SK-N-SH treated with all-trans-retinoic acid at 6 μM for 48 hours (cell line): ENCODE results near the gene DAB1.
A peak's percentile ranks its signal among the peaks of the same experiment; 100 is the strongest.

ENCODE experiments used
- ATAC-seq: fragments of 200-7000 bp; cut with Tn5 transposase; 3 replicates; pipeline ENCODE4 v1.9.1; 2020; ENCODE audit warnings: mild to moderate bottlenecking, moderate library complexity
- ARNTL ChIP-seq: fragments of 450-650 bp; formaldehyde crosslinking; IDR thresholded peaks from 2 replicates; pipeline ENCODE4 v1.5.0; 2020; ENCODE audit warnings: low read depth, mild to moderate bottlenecking, moderate library complexity, borderline replicate concordance
- BACH2 ChIP-seq: fragments of 250-450 bp; sonication (Bioruptor Pico); IDR thresholded peaks from 2 replicates; pipeline ENCODE4 v1.9.0; 2021; ENCODE audit warnings: mild to moderate bottlenecking, borderline replicate concordance
- CREB5 ChIP-seq: fragments of 250-450 bp; sonication (Bioruptor Pico); IDR thresholded peaks from 2 replicates; pipeline ENCODE4 v1.5.1; 2020; ENCODE audit warnings: low read depth, mild to moderate bottlenecking, moderate library complexity
- CSDC2 ChIP-seq: fragments of 250-450 bp; sonication (Bioruptor Pico); IDR thresholded peaks from 2 replicates; pipeline ENCODE4 v1.5.0; 2020; ENCODE audit warnings: mild to moderate bottlenecking, moderate library complexity
- CSRNP3 ChIP-seq: fragments of 250-450 bp; sonication (Bioruptor Pico); IDR thresholded peaks from 2 replicates; pipeline ENCODE4 v1.5.1; 2021; ENCODE audit warnings: mild to moderate bottlenecking, moderate library complexity
- ESRRG ChIP-seq: fragments of 250-450 bp; sonication (Bioruptor Pico); IDR thresholded peaks from 2 replicates; pipeline ENCODE4 v1.6.1; 2021; ENCODE audit warnings: mild to moderate bottlenecking
- GLIS3 ChIP-seq: fragments of 250-450 bp; sonication (Bioruptor Pico); IDR thresholded peaks from 2 replicates; pipeline ENCODE4 v1.5.0; 2020; ENCODE audit warnings: mild to moderate bottlenecking, moderate library complexity
- ISL1 ChIP-seq: fragments of 250-450 bp; sonication (Bioruptor Pico); IDR thresholded peaks from 2 replicates; pipeline ENCODE4 v2.1.2; 2022; ENCODE audit warnings: mild to moderate bottlenecking, moderate library complexity
- OSR1 ChIP-seq: fragments of 250-450 bp; sonication (Bioruptor Pico); IDR thresholded peaks from 2 replicates; pipeline ENCODE4 v1.8.0; 2022; ENCODE audit warnings: moderate library complexity, mild to moderate bottlenecking, inconsistent platforms
- PATZ1 ChIP-seq: fragments of 250-450 bp; sonication (Bioruptor Pico); IDR thresholded peaks from 2 replicates; pipeline ENCODE4 v1.8.0; 2020; ENCODE audit warnings: mild to moderate bottlenecking, moderate library complexity, borderline replicate concordance
- POU6F1 ChIP-seq: fragments of 250-450 bp; sonication (Bioruptor Pico); IDR thresholded peaks from 2 replicates; pipeline ENCODE4 v1.8.0; 2021; ENCODE audit warnings: low read depth, mild to moderate bottlenecking, moderate library complexity, borderline replicate concordance
- PPARA ChIP-seq: fragments of 250-450 bp; sonication (Bioruptor Pico); IDR thresholded peaks from 2 replicates; pipeline ENCODE4 v1.5.0; 2020; ENCODE audit warnings: mild to moderate bottlenecking, borderline replicate concordance
- RARB ChIP-seq: fragments of 250-450 bp; sonication (Bioruptor Pico); IDR thresholded peaks from 2 replicates; pipeline ENCODE4 v1.8.0; 2021; ENCODE audit warnings: mild to moderate bottlenecking, moderate library complexity
- SNAI2 ChIP-seq: fragments of 250-450 bp; sonication (Bioruptor Pico); IDR thresholded peaks from 2 replicates; pipeline ENCODE4 v1.5.0; 2020; ENCODE audit warnings: mild to moderate bottlenecking, moderate library complexity
- TOX ChIP-seq: fragments of 250-450 bp; sonication (Bioruptor Pico); IDR thresholded peaks from 2 replicates; pipeline ENCODE4 v1.8.0; 2021; ENCODE audit warnings: mild to moderate bottlenecking, moderate library complexity, borderline replicate concordance
- TSHZ2 ChIP-seq: fragments of 250-450 bp; sonication (Bioruptor Pico); IDR thresholded peaks from 2 replicates; pipeline ENCODE4 v1.5.0; 2020; ENCODE audit warnings: mild to moderate bottlenecking, moderate library complexity
- ZC3H10 ChIP-seq: fragments of 250-450 bp; sonication (Bioruptor Pico); IDR thresholded peaks from 2 replicates; pipeline ENCODE4 v1.5.1; 2021; ENCODE audit warnings: mild to moderate bottlenecking, moderate library complexity
- ZFP3 ChIP-seq: fragments of 250-450 bp; sonication (Bioruptor Pico); IDR thresholded peaks from 2 replicates; pipeline ENCODE4 v1.5.0; 2020; ENCODE audit warnings: mild to moderate bottlenecking, moderate library complexity
- ZNF565 ChIP-seq: fragments of 450-650 bp; formaldehyde crosslinking; conservative IDR thresholded peaks from 2 replicates; pipeline ENCODE4 v1.5.0; 2020; ENCODE audit warnings: low read depth, mild to moderate bottlenecking, moderate library complexity
- ZNF70 ChIP-seq: fragments of 450-650 bp; formaldehyde crosslinking; IDR thresholded peaks from 2 replicates; pipeline ENCODE4 v1.5.0; 2020; ENCODE audit warnings: mild to moderate bottlenecking, moderate library complexity
- ZNF8 ChIP-seq: fragments of 450-650 bp; formaldehyde crosslinking; IDR thresholded peaks from 2 replicates; pipeline ENCODE4 v1.5.0; 2020; ENCODE audit warnings: mild to moderate bottlenecking, moderate library complexity

DAB1 gene

GRCh38 chr1:57122031-57122430 lies 301.8 kb downstream of the DAB1 start:
- no peak for ATAC-seq
- TF ChIP-seq CSRNP3 (CRISPR knock-in tag) (no peak), TOX (no peak), ESRRG (CRISPR knock-in tag) (no peak), ZNF565 (CRISPR knock-in tag) (no peak), RARB (CRISPR knock-in tag) (no peak), PPARA (no peak), BACH2 (no peak), ZNF8 (CRISPR knock-in tag) (no peak), PATZ1 (no peak), POU6F1 (no peak)

- TF ChIP-seq GLIS3 (CRISPR knock-in tag) (peak; percentile 76; the same call in 1 of the 2 replicates), PATZ1 (no peak), ISL1 (CRISPR knock-in tag) (peak; percentile 98), CREB5 (CRISPR knock-in tag) (peak; percentile 53), OSR1 (CRISPR knock-in tag) (no peak), ZNF70 (no peak), ZFP3 (CRISPR knock-in tag) (0 out of 2 replicates have a peak, but pooled peaks have one; percentile 29), CSDC2 (CRISPR knock-in tag) (no peak), ARNTL (no peak), ZC3H10 (CRISPR knock-in tag) (no peak)
Observed at GRCh38 chr1:57118948-57119603, 304.8 kb downstream of the DAB1 start.

GRCh38 chr1:57117753-57118152 lies 306.1 kb downstream of the DAB1 start:
- no peak for ATAC-seq
- TF ChIP-seq PATZ1 (no peak), CREB5 (CRISPR knock-in tag) (no peak), CSRNP3 (CRISPR knock-in tag) (no peak), ZNF565 (CRISPR knock-in tag) (no peak), TSHZ2 (CRISPR knock-in tag) (no peak), SNAI2 (CRISPR knock-in tag) (no peak)

More at GRCh38 chr1:57118948-57119603, 304.8 kb downstream of the DAB1 start:
- no peak for ATAC-seq
